HepG2 (cell line): ENCODE data around the gene JAGN1. TPM values are rescaled to one million over a fixed set of nuclear protein-coding genes. Genes with fewer than 3 reads are reported as not detected.
A peak's percentile ranks its signal among the peaks of the same experiment; 100 is the strongest.

Source experiments
- ARNTL ChIP-seq: sonication (generic); formaldehyde crosslinking; IDR thresholded peaks from 2 replicates; pipeline ENCODE4 v1.4.0; 2020; ENCODE audit warnings: mild to moderate bottlenecking, missing genetic modification reagents
- ETV6 ChIP-seq: sonication (generic); formaldehyde crosslinking; conservative IDR thresholded peaks from 2 replicates; pipeline ENCODE4 v1.4.0; 2020; ENCODE audit warnings: missing genetic modification reagents
- NONO ChIP-seq, 2 experiments: fragments of 450-650 bp in 1 of 2; sonication (generic) in 1 of 2; formaldehyde crosslinking in 1 of 2; IDR thresholded peaks in 1 of 2; conservative IDR thresholded peaks in 1 of 2; 2 replicates each; pipeline versions ENCODE4 v1.6.1 to v1.8.0; 2017 to 2022; ENCODE audit warnings: mild to moderate bottlenecking in 1 of 2, missing genetic modification reagents in 1 of 2, moderate library complexity in 1 of 2
- SMYD3 ChIP-seq: sonication (generic); formaldehyde crosslinking; IDR thresholded peaks from 2 replicates; pipeline ENCODE4 v1.8.1; 2023; ENCODE audit warnings: mild to moderate bottlenecking, missing genetic modification reagents
- ZFP36 ChIP-seq: fragments of 150-350 bp; IDR thresholded peaks from 2 replicates; pipeline ENCODE4 v1.6.1; 2018; ENCODE audit warnings: borderline replicate concordance, low read length, low read depth; ENCODE audit not compliant: partially characterized antibody
- ZMYM3 ChIP-seq: sonication (generic); formaldehyde crosslinking; IDR thresholded peaks from 2 replicates; pipeline ENCODE4 v1.5.1; 2020; ENCODE audit warnings: mild to moderate bottlenecking, missing genetic modification reagents
- ZNF484 ChIP-seq: sonication (generic); formaldehyde crosslinking; IDR thresholded peaks from 2 replicates; pipeline ENCODE4 v1.5.1; 2020; ENCODE audit warnings: mild to moderate bottlenecking, low read depth, missing genetic modification reagents, borderline replicate concordance
- ZNF607 ChIP-seq: sonication (generic); formaldehyde crosslinking; IDR thresholded peaks from 2 replicates; pipeline ENCODE4 v1.5.1; 2020; ENCODE audit warnings: missing genetic modification reagents, mild to moderate bottlenecking, borderline replicate concordance
- ZNF709 ChIP-seq: sonication (generic); formaldehyde crosslinking; IDR thresholded peaks from 2 replicates; pipeline ENCODE4 v1.5.0; 2020; ENCODE audit warnings: mild to moderate bottlenecking, missing genetic modification reagents
- ZNF749 ChIP-seq: sonication (generic); formaldehyde crosslinking; IDR thresholded peaks from 2 replicates; pipeline ENCODE4 v1.8.0; 2022; ENCODE audit warnings: mild to moderate bottlenecking, missing genetic modification reagents, moderate library complexity, borderline replicate concordance
- polyA plus RNA-seq, 8 experiments: library from polyadenylated mRNA; depleted of rRNA in 3 of 8; stranded (reverse) in 7 of 8; unstranded in 1 of 8; fragments of >200 nt; fragmentation: Illumina TruSeq in 4 of 8; extraction: Trizol in 4 of 8; gene quantifications; 2 replicates each; pipeline versions ENCODE4 v1.2.1 to v1.2.3, GENCODE V29; 2011 to 2016; ENCODE audit warnings: low read depth in 4 of 8, missing spikeins in 1 of 8, mixed read lengths in 1 of 8; ENCODE audit not compliant: insufficient read depth in 1 of 8
- total RNA-seq, 5 experiments: library from RNA; depleted of rRNA; stranded (reverse); fragments of >200 nt; fragmentation: Illumina TruSeq; extraction: Trizol; gene quantifications; 2 replicates each; pipeline ENCODE4 v1.2.3, GENCODE V29; 2016; ENCODE audit warnings: low read depth in 1 of 5
- TF ChIP-seq, protein P1 (sequence below): sonication (generic); formaldehyde crosslinking; IDR thresholded peaks from 2 replicates; pipeline ENCODE4 v1.4.0; 2020; ENCODE audit warnings: missing genetic modification reagents
- TF ChIP-seq, protein P2 (sequence below): sonication (generic); formaldehyde crosslinking; IDR thresholded peaks from 2 replicates; pipeline ENCODE4 v1.4.0; 2020; ENCODE audit warnings: missing genetic modification reagents
- TF ChIP-seq, protein P3 (sequence below): sonication (generic); formaldehyde crosslinking; IDR thresholded peaks from 2 replicates; pipeline ENCODE4 v1.5.0; 2020; ENCODE audit warnings: mild to moderate bottlenecking, missing genetic modification reagents, borderline replicate concordance
- TF ChIP-seq, protein P4 (sequence below): sonication (generic); formaldehyde crosslinking; IDR thresholded peaks from 2 replicates; pipeline ENCODE4 v1.5.0; 2020; ENCODE audit warnings: mild to moderate bottlenecking, missing genetic modification reagents

JAGN1 gene
- total and polyA plus RNA-seq, 2 of the 13 experiments (the other 11 are each of a cell fraction or from before 2014, with no cell fraction given): 49.9 to 50.9 TPM

DNA sequence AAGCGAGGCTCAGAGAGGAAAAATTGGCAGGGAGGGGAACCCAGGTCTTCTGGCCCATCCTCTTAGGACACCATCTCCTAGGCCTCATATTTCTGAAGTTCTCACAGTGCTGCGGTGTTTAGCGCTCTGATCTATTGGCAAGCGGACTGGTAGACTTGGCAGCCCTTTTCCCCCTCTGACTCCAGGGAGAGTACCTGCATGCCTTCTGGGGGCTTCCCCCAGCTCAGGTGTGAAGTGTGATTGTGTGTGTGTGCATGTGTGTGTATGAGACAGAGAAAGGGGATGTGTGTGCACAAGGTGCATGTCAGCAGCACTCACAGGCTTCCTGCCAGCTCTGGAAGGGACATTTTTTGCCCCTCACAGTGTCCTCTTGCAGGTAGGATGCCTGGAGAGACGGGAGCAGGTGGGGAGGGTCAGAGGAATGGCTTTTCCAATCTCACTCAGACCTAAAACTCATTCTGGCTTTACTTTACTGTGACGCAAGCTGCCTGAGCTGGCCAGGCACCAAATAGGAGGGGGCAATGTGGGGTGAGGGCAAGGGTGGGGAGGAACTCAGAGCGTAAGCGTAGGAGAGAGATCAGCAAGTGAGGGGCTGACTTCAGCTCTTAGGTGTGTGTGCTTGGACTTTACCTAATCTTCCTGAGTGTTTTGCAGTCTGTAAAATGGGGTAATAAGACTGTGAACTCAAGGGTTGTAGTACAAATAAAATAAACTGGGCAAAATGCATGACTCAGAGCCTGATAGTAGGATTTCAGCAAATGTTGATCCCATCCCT lies 8.2 kb downstream of the JAGN1 start (continued):
- no peak for TF ChIP-seq ETV6
- peak; percentile 95 for TF ChIP-seq ZMYM3 (CRISPR knock-in tag)
- TF ChIP-seq ZFP36: no peak
- TF ChIP-seq ZNF607 (CRISPR knock-in tag): 0 out of 2 replicates have a peak, but pooled peaks have one; percentile 32
- no peak for TF ChIP-seq ARNTL (CRISPR knock-in tag)
- 0 out of 2 replicates have a peak, but pooled peaks have one; percentile 18 for TF ChIP-seq ZNF709 (CRISPR knock-in tag)
- peak; percentile 51; the same call in 1 of the 2 replicates for TF ChIP-seq ZNF749
- no peak for TF ChIP-seq SMYD3 (CRISPR knock-in tag)
- TF ChIP-seq, protein P1, sequence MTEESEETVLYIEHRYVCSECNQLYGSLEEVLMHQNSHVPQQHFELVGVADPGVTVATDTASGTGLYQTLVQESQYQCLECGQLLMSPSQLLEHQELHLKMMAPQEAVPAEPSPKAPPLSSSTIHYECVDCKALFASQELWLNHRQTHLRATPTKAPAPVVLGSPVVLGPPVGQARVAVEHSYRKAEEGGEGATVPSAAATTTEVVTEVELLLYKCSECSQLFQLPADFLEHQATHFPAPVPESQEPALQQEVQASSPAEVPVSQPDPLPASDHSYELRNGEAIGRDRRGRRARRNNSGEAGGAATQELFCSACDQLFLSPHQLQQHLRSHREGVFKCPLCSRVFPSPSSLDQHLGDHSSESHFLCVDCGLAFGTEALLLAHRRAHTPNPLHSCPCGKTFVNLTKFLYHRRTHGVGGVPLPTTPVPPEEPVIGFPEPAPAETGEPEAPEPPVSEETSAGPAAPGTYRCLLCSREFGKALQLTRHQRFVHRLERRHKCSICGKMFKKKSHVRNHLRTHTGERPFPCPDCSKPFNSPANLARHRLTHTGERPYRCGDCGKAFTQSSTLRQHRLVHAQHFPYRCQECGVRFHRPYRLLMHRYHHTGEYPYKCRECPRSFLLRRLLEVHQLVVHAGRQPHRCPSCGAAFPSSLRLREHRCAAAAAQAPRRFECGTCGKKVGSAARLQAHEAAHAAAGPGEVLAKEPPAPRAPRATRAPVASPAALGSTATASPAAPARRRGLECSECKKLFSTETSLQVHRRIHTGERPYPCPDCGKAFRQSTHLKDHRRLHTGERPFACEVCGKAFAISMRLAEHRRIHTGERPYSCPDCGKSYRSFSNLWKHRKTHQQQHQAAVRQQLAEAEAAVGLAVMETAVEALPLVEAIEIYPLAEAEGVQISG (CRISPR knock-in tag): 0 out of 2 replicates have a peak, but pooled peaks have one; percentile 15
- TF ChIP-seq, protein P2, sequence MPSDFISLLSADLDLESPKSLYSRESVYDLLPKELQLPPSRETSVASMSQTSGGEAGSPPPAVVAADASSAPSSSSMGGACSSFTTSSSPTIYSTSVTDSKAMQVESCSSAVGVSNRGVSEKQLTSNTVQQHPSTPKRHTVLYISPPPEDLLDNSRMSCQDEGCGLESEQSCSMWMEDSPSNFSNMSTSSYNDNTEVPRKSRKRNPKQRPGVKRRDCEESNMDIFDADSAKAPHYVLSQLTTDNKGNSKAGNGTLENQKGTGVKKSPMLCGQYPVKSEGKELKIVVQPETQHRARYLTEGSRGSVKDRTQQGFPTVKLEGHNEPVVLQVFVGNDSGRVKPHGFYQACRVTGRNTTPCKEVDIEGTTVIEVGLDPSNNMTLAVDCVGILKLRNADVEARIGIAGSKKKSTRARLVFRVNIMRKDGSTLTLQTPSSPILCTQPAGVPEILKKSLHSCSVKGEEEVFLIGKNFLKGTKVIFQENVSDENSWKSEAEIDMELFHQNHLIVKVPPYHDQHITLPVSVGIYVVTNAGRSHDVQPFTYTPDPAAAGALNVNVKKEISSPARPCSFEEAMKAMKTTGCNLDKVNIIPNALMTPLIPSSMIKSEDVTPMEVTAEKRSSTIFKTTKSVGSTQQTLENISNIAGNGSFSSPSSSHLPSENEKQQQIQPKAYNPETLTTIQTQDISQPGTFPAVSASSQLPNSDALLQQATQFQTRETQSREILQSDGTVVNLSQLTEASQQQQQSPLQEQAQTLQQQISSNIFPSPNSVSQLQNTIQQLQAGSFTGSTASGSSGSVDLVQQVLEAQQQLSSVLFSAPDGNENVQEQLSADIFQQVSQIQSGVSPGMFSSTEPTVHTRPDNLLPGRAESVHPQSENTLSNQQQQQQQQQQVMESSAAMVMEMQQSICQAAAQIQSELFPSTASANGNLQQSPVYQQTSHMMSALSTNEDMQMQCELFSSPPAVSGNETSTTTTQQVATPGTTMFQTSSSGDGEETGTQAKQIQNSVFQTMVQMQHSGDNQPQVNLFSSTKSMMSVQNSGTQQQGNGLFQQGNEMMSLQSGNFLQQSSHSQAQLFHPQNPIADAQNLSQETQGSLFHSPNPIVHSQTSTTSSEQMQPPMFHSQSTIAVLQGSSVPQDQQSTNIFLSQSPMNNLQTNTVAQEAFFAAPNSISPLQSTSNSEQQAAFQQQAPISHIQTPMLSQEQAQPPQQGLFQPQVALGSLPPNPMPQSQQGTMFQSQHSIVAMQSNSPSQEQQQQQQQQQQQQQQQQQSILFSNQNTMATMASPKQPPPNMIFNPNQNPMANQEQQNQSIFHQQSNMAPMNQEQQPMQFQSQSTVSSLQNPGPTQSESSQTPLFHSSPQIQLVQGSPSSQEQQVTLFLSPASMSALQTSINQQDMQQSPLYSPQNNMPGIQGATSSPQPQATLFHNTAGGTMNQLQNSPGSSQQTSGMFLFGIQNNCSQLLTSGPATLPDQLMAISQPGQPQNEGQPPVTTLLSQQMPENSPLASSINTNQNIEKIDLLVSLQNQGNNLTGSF (CRISPR knock-in tag): no peak
- TF ChIP-seq, protein P3, sequence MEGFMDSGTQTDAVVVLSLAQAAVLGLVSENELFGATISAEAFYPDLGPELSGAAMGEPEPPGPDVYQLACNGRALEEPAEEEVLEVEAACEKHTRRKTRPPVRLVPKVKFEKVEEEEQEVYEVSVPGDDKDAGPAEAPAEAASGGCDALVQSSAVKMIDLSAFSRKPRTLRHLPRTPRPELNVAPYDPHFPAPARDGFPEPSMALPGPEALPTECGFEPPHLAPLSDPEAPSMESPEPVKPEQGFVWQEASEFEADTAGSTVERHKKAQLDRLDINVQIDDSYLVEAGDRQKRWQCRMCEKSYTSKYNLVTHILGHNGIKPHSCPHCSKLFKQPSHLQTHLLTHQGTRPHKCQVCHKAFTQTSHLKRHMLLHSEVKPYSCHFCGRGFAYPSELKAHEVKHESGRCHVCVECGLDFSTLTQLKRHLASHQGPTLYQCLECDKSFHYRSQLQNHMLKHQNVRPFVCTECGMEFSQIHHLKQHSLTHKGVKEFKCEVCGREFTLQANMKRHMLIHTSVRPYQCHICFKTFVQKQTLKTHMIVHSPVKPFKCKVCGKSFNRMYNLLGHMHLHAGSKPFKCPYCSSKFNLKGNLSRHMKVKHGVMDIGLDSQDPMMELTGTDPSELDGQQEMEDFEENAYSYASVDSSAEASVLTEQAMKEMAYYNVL (CRISPR knock-in tag): 0 out of 2 replicates have a peak, but pooled peaks have one; percentile 15
- TF ChIP-seq NONO (IDR thresholded peaks at IDR 0.05): no peak
- peak; percentile 21; the same call in 1 of the 2 replicates for TF ChIP-seq NONO (CRISPR knock-in tag; conservative IDR thresholded peaks at IDR 0.05)
- TF ChIP-seq ZNF484 (CRISPR knock-in tag): no peak
- TF ChIP-seq, protein P4, sequence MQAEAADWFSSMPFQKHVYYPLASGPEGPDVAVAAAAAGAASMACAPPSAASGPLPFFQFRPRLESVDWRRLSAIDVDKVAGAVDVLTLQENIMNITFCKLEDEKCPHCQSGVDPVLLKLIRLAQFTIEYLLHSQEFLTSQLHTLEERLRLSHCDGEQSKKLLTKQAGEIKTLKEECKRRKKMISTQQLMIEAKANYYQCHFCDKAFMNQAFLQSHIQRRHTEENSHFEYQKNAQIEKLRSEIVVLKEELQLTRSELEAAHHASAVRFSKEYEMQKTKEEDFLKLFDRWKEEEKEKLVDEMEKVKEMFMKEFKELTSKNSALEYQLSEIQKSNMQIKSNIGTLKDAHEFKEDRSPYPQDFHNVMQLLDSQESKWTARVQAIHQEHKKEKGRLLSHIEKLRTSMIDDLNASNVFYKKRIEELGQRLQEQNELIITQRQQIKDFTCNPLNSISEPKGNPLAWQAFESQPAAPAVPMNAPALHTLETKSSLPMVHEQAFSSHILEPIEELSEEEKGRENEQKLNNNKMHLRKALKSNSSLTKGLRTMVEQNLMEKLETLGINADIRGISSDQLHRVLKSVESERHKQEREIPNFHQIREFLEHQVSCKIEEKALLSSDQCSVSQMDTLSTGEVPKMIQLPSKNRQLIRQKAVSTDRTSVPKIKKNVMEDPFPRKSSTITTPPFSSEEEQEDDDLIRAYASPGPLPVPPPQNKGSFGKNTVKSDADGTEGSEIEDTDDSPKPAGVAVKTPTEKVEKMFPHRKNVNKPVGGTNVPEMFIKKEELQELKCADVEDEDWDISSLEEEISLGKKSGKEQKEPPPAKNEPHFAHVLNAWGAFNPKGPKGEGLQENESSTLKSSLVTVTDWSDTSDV: 0 out of 2 replicates have a peak, but pooled peaks have one; percentile 63
